ENCODE results near the gene SUN2. TPM values are rescaled to one million over a fixed set of nuclear protein-coding genes. Genes with fewer than 3 reads are reported as not detected.

The SUN2 gene
- total RNA-seq, 1 experiment from 2014 or later: 45.1 TPM

DNA sequence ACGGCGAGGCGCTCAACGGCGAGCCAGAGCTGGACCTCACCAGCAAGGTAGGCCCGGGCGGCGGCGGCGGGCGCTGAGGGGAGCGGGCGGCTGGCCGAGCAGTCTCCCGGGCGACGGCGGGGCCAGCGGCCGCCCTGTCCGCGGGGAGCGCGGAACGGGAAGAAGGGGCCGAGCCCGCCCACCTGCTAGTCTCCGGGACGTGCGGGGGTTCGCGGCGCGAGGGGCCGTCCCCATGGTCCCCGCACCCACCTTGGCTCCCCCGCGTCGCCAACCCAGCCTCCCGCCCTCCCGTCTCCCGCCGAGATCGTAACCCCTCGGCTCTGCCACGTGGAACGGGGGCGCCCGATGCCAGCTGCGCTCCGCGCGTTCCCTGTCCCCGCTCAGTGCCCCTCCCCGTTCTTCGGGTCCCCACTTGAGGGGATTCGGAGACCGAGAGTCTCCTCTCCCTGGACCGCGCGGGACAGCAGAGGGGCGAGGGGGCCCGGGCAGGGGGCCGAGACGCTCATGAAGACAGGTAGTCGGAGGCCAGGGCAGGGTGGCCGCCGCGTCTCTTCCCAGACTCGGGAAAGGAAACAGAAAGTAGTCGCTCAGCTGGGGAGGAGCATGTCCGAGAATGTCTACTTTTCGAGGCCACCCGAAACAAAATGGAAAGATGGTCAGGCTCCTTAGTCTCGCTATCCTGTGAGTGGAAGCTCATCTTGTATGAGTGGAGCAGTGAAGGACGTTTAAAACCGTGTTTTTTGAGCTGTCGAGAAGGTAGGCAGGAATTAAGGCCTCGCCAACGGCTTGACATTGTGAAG, 49.5 kb downstream of the SUN2 start:
- ChIA-PET CTCF (no interaction called here), POLR2A (no interaction called here)
- DNase-seq (ENCODE audit: low read depth, low spot score): no peak
- in situ Hi-C loops (cut with HindIII; ENCODE audit: low pct_unique_long_range_greater_than_20kb, low sequenced_read_pairs) (no loop called here), intact Hi-C loops (cut with micrococcal nuclease; ENCODE audit: unreplicated experiment) (no loop called here)
- Histone ChIP-seq H3K4me3 (ENCODE audit: low read depth in 2 of 2, low read length in 2 of 2) (peak overlapping the region; percentile 69 to 86), H3K9me3 (ENCODE audit: control insufficient read depth, insufficient read depth, low read depth, low read length) (no peaks in the 10 kb centered on the region), H3K4me1 (ENCODE audit: control insufficient read depth, insufficient read depth, low read length) (peaks cover 13% of the 10 kb centered on the region), H3K27ac (ENCODE audit: low read length) (peak overlapping the region; percentile 87), H3K27me3 (ENCODE audit: control insufficient read depth, insufficient read depth, low read length) (no peaks in the 10 kb centered on the region), H3K36me3 (ENCODE audit: control insufficient read depth, insufficient read depth, low read length) (peaks cover 4% of the 10 kb centered on the region; the same call in 1 of the 2 replicates)
- ATAC-seq: peak; percentile 6
- TF ChIP-seq, protein P1, sequence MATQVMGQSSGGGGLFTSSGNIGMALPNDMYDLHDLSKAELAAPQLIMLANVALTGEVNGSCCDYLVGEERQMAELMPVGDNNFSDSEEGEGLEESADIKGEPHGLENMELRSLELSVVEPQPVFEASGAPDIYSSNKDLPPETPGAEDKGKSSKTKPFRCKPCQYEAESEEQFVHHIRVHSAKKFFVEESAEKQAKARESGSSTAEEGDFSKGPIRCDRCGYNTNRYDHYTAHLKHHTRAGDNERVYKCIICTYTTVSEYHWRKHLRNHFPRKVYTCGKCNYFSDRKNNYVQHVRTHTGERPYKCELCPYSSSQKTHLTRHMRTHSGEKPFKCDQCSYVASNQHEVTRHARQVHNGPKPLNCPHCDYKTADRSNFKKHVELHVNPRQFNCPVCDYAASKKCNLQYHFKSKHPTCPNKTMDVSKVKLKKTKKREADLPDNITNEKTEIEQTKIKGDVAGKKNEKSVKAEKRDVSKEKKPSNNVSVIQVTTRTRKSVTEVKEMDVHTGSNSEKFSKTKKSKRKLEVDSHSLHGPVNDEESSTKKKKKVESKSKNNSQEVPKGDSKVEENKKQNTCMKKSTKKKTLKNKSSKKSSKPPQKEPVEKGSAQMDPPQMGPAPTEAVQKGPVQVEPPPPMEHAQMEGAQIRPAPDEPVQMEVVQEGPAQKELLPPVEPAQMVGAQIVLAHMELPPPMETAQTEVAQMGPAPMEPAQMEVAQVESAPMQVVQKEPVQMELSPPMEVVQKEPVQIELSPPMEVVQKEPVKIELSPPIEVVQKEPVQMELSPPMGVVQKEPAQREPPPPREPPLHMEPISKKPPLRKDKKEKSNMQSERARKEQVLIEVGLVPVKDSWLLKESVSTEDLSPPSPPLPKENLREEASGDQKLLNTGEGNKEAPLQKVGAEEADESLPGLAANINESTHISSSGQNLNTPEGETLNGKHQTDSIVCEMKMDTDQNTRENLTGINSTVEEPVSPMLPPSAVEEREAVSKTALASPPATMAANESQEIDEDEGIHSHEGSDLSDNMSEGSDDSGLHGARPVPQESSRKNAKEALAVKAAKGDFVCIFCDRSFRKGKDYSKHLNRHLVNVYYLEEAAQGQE (IDR thresholded peaks at IDR 0.05; ENCODE audit: insufficient read depth in 1 of 2, low read depth in 2 of 2, low read length in 1 of 2): no peak
- peak; percentile 32; the same call in 1 of the 2 replicates for TF ChIP-seq SIN3A (IDR thresholded peaks at IDR 0.05; ENCODE audit: borderline replicate concordance, insufficient read depth, low read depth, low read length)
- TF ChIP-seq, protein P2, sequence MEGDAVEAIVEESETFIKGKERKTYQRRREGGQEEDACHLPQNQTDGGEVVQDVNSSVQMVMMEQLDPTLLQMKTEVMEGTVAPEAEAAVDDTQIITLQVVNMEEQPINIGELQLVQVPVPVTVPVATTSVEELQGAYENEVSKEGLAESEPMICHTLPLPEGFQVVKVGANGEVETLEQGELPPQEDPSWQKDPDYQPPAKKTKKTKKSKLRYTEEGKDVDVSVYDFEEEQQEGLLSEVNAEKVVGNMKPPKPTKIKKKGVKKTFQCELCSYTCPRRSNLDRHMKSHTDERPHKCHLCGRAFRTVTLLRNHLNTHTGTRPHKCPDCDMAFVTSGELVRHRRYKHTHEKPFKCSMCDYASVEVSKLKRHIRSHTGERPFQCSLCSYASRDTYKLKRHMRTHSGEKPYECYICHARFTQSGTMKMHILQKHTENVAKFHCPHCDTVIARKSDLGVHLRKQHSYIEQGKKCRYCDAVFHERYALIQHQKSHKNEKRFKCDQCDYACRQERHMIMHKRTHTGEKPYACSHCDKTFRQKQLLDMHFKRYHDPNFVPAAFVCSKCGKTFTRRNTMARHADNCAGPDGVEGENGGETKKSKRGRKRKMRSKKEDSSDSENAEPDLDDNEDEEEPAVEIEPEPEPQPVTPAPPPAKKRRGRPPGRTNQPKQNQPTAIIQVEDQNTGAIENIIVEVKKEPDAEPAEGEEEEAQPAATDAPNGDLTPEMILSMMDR (IDR thresholded peaks at IDR 0.05): no peak
- no TSS peak for BruUV-seq (replicated peaks)

DNA sequence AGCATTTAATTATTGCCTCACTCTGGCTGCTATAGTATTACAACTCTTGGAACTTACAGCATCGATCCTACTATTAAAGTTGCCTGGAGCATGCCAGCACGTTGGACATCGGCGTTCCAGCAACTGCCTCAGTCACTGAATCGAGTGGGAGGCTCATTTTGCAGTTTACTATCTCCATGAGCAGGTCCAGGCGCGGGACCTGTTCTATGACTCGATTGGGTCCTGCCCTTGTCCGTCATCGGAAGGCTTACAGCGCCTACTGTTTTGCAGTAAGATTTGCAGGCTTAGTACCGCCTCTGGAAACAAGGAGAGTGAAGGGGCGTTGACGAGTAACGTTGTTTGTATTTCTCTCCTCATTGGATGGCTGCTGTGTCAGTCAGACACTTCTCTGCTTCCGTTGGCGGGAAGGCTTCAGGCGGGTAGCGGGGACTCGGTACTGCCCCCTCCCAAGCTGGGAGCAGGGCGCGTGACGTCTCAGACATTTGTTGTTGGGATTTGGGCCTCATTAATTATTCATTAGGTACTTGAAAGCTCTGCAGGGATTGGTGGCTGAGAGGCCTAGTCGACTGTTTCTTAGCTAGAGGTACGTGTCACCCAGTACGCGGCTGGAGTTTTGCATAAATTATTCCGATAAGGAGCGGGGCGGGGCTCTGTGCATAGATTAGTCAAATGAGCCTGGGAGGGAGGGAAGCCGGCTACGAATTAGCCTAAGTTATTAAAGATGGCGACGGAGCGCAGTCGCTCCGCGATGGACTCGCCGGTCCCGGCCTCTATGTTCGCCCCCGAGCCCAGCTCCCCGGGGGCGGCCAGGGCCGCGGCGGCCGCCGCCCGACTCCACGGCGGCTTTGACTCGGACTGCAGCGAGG, 50.3 kb downstream of the SUN2 start, which contains the start of gene GTPBP1:
GTPBP1 (plus strand) TSS at position 710 of the 866 bp plus-strand sequence; CDS start at position 722, 12 bp downstream.
- peaks cover 13% of the 10 kb centered on the region for H3K4me1 ChIP-seq (ENCODE audit: control insufficient read depth, insufficient read depth, low read length)
- no peaks in the 10 kb centered on the region for H3K9me3 ChIP-seq (ENCODE audit: control insufficient read depth, insufficient read depth, low read depth, low read length)
- H3K27me3 ChIP-seq (ENCODE audit: control insufficient read depth, insufficient read depth, low read length): no peaks in the 10 kb centered on the region
- ATAC-seq (peak; percentile 89), DNase-seq (ENCODE audit: low read depth, low spot score) (peak; percentile 99)
- peak; percentile 44 for TF ChIP-seq POLR2AphosphoS5 (IDR thresholded peaks at IDR 0.05; ENCODE audit: low read depth, low read length)
- TF ChIP-seq, protein P2 (IDR thresholded peaks at IDR 0.05): no peak
- TF ChIP-seq SIN3A (IDR thresholded peaks at IDR 0.05; ENCODE audit: borderline replicate concordance, insufficient read depth, low read depth, low read length): no peak
- TF ChIP-seq TCF7L2 (IDR thresholded peaks at IDR 0.05; ENCODE audit: low read depth, low read length): no peak
- TF ChIP-seq, protein P1 (IDR thresholded peaks at IDR 0.05; ENCODE audit: insufficient read depth in 1 of 2, low read depth in 2 of 2, low read length in 1 of 2): no peak
- CTCF ChIA-PET: no interaction called here
- in situ Hi-C loops (cut with HindIII; ENCODE audit: low pct_unique_long_range_greater_than_20kb, low sequenced_read_pairs) (no loop called here), intact Hi-C loops (cut with micrococcal nuclease; ENCODE audit: unreplicated experiment) (no loop called here)
- peak within 1 kb of the TSS; percentile 87 for H3K27ac ChIP-seq (ENCODE audit: low read length)
- peaks cover 4% of the 10 kb centered on the region; the same call in 1 of the 2 replicates for H3K36me3 ChIP-seq (ENCODE audit: control insufficient read depth, insufficient read depth, low read length)
- BruUV-seq (replicated peaks): no TSS peak
- POLR2A ChIA-PET: interaction anchor here (0.7 kb wide), 2 partner anchors 94 to 116 kb away, joined by 3 read pairs; no protein-coding TSS in a partner anchor
- peak within 1 kb of the TSS; percentile 69 to 86 for H3K4me3 ChIP-seq (ENCODE audit: low read depth in 2 of 2, low read length in 2 of 2)
